ENCODE measurements around the gene PHOSPHO1. TPM values are rescaled to one million over a fixed set of nuclear protein-coding genes. Genes with fewer than 3 reads are reported as not detected.

PHOSPHO1 gene
- total RNA-seq, 1 experiment from 2014 or later = 1.1 TPM

GRCh38 chr17:49217651-49218413, 12.8 kb downstream of the PHOSPHO1 start:
- Histone ChIP-seq H4K20me1 (ENCODE audit: low read length) (no peaks in the 10 kb centered on the region), H3K4me3 (ENCODE audit: low read length) (no peak overlapping the region), H3F3A (ENCODE audit: low read length, unreplicated experiment) (no peaks in the 10 kb centered on the region), H3K9ac (ENCODE audit: low read length) (no peak overlapping the region), H3K79me2 (ENCODE audit: low read length) (no peaks in the 10 kb centered on the region), H3K9me2 (replicated peaks; ENCODE audit: low read length) (no peaks in the 10 kb centered on the region), H3K4me1 (ENCODE audit: insufficient read depth, low read length) (no peaks in the 10 kb centered on the region), H3K9me3 (ENCODE audit: low read length) (no peaks in the 10 kb centered on the region), H3K27me3 (ENCODE audit: low read length) (0 out of 2 replicates have a peak, but pooled peaks cover under 1% of the 10 kb centered on the region), H3K4me2 (ENCODE audit: low read length) (no peak overlapping the region), H2AFZ (ENCODE audit: low read length) (no peak overlapping the region), H3K36me3 (ENCODE audit: low read depth, low read length) (no peaks in the 10 kb centered on the region), H3K27ac (ENCODE audit: low read length) (no peak overlapping the region)
- intact Hi-C loops (cut with micrococcal nuclease) = no loop called here
- BruUV-seq (replicated peaks) = no TSS peak
- POLR2A ChIA-PET (ENCODE audit: unreplicated experiment) = no interaction called here
- TF ChIP-seq, protein P1, sequence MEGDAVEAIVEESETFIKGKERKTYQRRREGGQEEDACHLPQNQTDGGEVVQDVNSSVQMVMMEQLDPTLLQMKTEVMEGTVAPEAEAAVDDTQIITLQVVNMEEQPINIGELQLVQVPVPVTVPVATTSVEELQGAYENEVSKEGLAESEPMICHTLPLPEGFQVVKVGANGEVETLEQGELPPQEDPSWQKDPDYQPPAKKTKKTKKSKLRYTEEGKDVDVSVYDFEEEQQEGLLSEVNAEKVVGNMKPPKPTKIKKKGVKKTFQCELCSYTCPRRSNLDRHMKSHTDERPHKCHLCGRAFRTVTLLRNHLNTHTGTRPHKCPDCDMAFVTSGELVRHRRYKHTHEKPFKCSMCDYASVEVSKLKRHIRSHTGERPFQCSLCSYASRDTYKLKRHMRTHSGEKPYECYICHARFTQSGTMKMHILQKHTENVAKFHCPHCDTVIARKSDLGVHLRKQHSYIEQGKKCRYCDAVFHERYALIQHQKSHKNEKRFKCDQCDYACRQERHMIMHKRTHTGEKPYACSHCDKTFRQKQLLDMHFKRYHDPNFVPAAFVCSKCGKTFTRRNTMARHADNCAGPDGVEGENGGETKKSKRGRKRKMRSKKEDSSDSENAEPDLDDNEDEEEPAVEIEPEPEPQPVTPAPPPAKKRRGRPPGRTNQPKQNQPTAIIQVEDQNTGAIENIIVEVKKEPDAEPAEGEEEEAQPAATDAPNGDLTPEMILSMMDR (conservative IDR thresholded peaks at IDR 0.05; ENCODE audit: low read depth, low read length) = no peak
- no peak for TF ChIP-seq EZH2 (IDR thresholded peaks at IDR 0.05; ENCODE audit: low read length, unreplicated experiment)
- no peak for TF ChIP-seq EZH2phosphoT487 (IDR thresholded peaks at IDR 0.05; ENCODE audit: borderline replicate concordance, low read length)
- ATAC-seq (no peak), DNase-seq (no peak)
- CTCF ChIA-PET = no interaction called here

DNA sequence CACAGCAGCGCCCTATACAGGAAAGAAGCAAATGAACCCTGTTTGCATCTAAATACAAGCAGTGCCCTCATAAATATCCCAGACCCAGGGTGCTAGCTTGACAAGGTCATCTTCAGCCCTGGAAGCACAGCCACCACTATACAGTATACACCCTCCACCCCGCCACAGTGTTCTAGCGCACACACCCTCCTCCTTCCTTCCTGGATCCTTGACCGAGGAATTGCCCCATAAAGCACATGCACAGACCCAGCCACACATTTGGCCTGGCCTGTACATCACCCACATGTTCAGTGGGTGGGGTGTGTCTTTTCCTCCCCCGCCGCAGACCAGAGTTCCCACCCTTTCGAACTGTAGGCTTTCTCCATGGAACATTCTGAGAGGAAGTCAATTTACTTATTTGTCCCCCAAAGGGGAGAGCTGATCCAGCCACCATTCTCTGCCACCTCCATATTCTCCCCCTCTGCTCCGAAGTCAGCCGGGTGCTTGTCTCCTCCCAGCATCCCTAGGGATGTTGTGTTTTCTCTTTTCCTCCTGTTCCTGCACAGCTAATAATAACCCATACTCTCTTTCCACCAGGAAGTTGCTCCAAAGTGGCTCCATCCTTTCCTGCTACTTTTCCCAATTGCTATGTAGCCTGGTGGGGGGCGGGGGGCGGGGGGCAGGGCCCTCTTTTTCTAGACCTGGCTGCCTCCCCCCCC, 13.5 kb downstream of the PHOSPHO1 start:
- DNase-seq (no peak), ATAC-seq (no peak)
- H3K27ac ChIP-seq (ENCODE audit: low read length) = no peak overlapping the region
- H3K9me3 ChIP-seq (ENCODE audit: low read length) = no peaks in the 10 kb centered on the region
- no peaks in the 10 kb centered on the region for H4K20me1 ChIP-seq (ENCODE audit: low read length)
- no TSS peak for BruUV-seq (replicated peaks)
- no peak overlapping the region for H3K4me2 ChIP-seq (ENCODE audit: low read length)
- POLR2A ChIA-PET (ENCODE audit: unreplicated experiment) = no interaction called here
- CTCF ChIA-PET = no interaction called here
- no peak overlapping the region for H2AFZ ChIP-seq (ENCODE audit: low read length)
- no peak overlapping the region for H3K9ac ChIP-seq (ENCODE audit: low read length)
- no peaks in the 10 kb centered on the region for H3K4me1 ChIP-seq (ENCODE audit: insufficient read depth, low read length)
- no peaks in the 10 kb centered on the region for H3K9me2 ChIP-seq (replicated peaks; ENCODE audit: low read length)
- H3K36me3 ChIP-seq (ENCODE audit: low read depth, low read length) = no peaks in the 10 kb centered on the region
- intact Hi-C loops (cut with micrococcal nuclease) = no loop called here
- H3K27me3 ChIP-seq (ENCODE audit: low read length) = no peaks in the 10 kb centered on the region
- no peaks in the 10 kb centered on the region for H3K79me2 ChIP-seq (ENCODE audit: low read length)
- H3F3A ChIP-seq (ENCODE audit: low read length, unreplicated experiment) = no peaks in the 10 kb centered on the region
- H3K4me3 ChIP-seq (ENCODE audit: low read length) = no peak overlapping the region
- TF ChIP-seq EZH2phosphoT487 (IDR thresholded peaks at IDR 0.05; ENCODE audit: borderline replicate concordance, low read length) = no peak
- TF ChIP-seq, protein P1 (conservative IDR thresholded peaks at IDR 0.05; ENCODE audit: low read depth, low read length) = no peak
- no peak for TF ChIP-seq EZH2 (IDR thresholded peaks at IDR 0.05; ENCODE audit: low read length, unreplicated experiment)

DNA sequence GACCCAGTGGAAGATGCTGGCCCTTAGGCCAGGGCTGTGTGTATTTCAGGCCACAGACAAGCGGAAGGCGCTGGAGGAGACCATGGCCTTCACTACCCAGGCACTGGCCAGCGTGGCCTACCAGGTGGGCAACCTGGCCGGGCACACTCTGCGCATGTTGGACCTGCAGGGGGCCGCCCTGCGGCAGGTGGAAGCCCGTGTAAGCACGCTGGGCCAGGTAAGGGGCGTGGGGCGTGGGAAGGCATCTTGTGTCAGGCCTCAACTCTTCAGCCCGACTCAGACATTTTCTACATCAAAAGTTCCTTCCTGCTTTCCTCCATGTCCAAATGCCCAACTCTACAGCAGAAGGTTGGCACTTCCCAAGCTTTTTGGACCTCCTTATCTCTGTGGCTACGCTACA, 14.1 kb downstream of the PHOSPHO1 start:
- ATAC-seq (no peak), DNase-seq (no peak)
- TF ChIP-seq, protein P1 (conservative IDR thresholded peaks at IDR 0.05; ENCODE audit: low read depth, low read length) = no peak
- TF ChIP-seq EZH2phosphoT487 (IDR thresholded peaks at IDR 0.05; ENCODE audit: borderline replicate concordance, low read length) = no peak
- TF ChIP-seq EZH2 (IDR thresholded peaks at IDR 0.05; ENCODE audit: low read length, unreplicated experiment) = no peak
- H3K27ac ChIP-seq (ENCODE audit: low read length) = no peak overlapping the region
- no TSS peak for BruUV-seq (replicated peaks)
- H3K4me1 ChIP-seq (ENCODE audit: insufficient read depth, low read length) = no peaks in the 10 kb centered on the region
- no peak overlapping the region for H2AFZ ChIP-seq (ENCODE audit: low read length)
- no peak overlapping the region for H3K4me2 ChIP-seq (ENCODE audit: low read length)
- no peak overlapping the region for H3K9ac ChIP-seq (ENCODE audit: low read length)
- POLR2A ChIA-PET (ENCODE audit: unreplicated experiment) = no interaction called here
- no peak overlapping the region for H3K4me3 ChIP-seq (ENCODE audit: low read length)
- no peaks in the 10 kb centered on the region for H3K9me2 ChIP-seq (replicated peaks; ENCODE audit: low read length)
- no peaks in the 10 kb centered on the region for H3F3A ChIP-seq (ENCODE audit: low read length, unreplicated experiment)
- no peaks in the 10 kb centered on the region for H4K20me1 ChIP-seq (ENCODE audit: low read length)
- CTCF ChIA-PET = no interaction called here
- H3K9me3 ChIP-seq (ENCODE audit: low read length) = no peaks in the 10 kb centered on the region
- no peaks in the 10 kb centered on the region for H3K79me2 ChIP-seq (ENCODE audit: low read length)
- H3K27me3 ChIP-seq (ENCODE audit: low read length) = no peaks in the 10 kb centered on the region
- intact Hi-C loops (cut with micrococcal nuclease) = no loop called here
- no peaks in the 10 kb centered on the region for H3K36me3 ChIP-seq (ENCODE audit: low read depth, low read length)

Data from PC-3 (cell line).